HG02973 (cell line): ENCODE results near the gene CAMK4.

Experiments used
- ATAC-seq: cut with Tn5 transposase; IDR thresholded peaks from one replicate; pipeline ENCODE4 v1.9.1; 2021; ENCODE audit warnings: moderate library complexity; ENCODE audit not compliant: unreplicated experiment

CAMK4 gene

GRCh38 chr5:111223787-111224560, at the start of gene CAMK4:
Gene CAMK4 (plus strand): TSS chr5:111224384. CDS start chr5:111224484, 100 bp downstream.
- ATAC-seq = peak; percentile 61

- ATAC-seq = no peak
These were observed 41.1 kb upstream of the CAMK4 start for GRCh38 chr5:111183064-111183463.

GRCh38 chr5:111187079-111187478, 37.1 kb upstream of the CAMK4 start:
- no peak for ATAC-seq

- ATAC-seq = no peak
These were observed 30.1 kb upstream of the CAMK4 start for GRCh38 chr5:111194053-111194452.

GRCh38 chr5:111194925-111195324, 29.3 kb upstream of the CAMK4 start:
- no peak for ATAC-seq

GRCh38 chr5:111197523-111197922, 26.7 kb upstream of the CAMK4 start:
- no peak for ATAC-seq

GRCh38 chr5:111198281-111198966, 25.8 kb upstream of the CAMK4 start:
- no peak for ATAC-seq

GRCh38 chr5:111200828-111201227, 23.4 kb upstream of the CAMK4 start:
- ATAC-seq = no peak

- no peak for ATAC-seq
These were observed 22.5 kb upstream of the CAMK4 start for GRCh38 chr5:111201705-111202104.

GRCh38 chr5:111211341-111211740, 12.8 kb upstream of the CAMK4 start:
- peak; percentile 93 for ATAC-seq

- ATAC-seq = no peak
These were observed 10.0 kb upstream of the CAMK4 start for GRCh38 chr5:111214052-111214742.

- no peak for ATAC-seq
These were observed 8.2 kb upstream of the CAMK4 start for GRCh38 chr5:111215971-111216370.

- no peak for ATAC-seq
These were observed 3.0 kb upstream of the CAMK4 start for GRCh38 chr5:111221139-111221538.

- no peak for ATAC-seq
These were observed 940 bp upstream of the CAMK4 start for GRCh38 chr5:111223101-111223786.

GRCh38 chr5:111224561-111225345, 569 bp downstream of the CAMK4 start:
- ATAC-seq = peak; percentile 33

GRCh38 chr5:111225926-111226325, 1.7 kb downstream of the CAMK4 start:
- ATAC-seq = peak; percentile 23

- no peak for ATAC-seq
These were observed 2.4 kb downstream of the CAMK4 start for GRCh38 chr5:111226556-111226955.

- ATAC-seq = no peak
These were observed 3.1 kb downstream of the CAMK4 start for GRCh38 chr5:111227226-111227782.

- ATAC-seq = no peak
These were observed 3.6 kb downstream of the CAMK4 start for GRCh38 chr5:111227801-111228200.
